ENCODE results near the gene HSPB2. TPM values are rescaled to one million over a fixed set of nuclear protein-coding genes. Genes with fewer than 3 reads are reported as not detected.

Gene HSPB2
- total RNA-seq, 1 experiment from 2014 or later, result 0.33 TPM

GRCh38 chr11:111918390-111919256 is 6.1 kb downstream of the HSPB2 start, which contains the start of gene C11orf52 (continued):
- TF ChIP-seq ZNF281 (CRISPR knock-in tag; IDR thresholded peaks at IDR 0.05) (no peak), GTF2I (CRISPR knock-in tag; conservative IDR thresholded peaks at IDR 0.05) (0 out of 2 replicates have a peak, but pooled peaks have one; percentile 19), FOXP1 (CRISPR knock-in tag; IDR thresholded peaks at IDR 0.05; ENCODE audit: borderline replicate concordance) (0 out of 2 replicates have a peak, but pooled peaks have one; percentile 51), JUN (CRISPR knock-in tag; IDR thresholded peaks at IDR 0.05) (no peak)

GRCh38 chr11:111920908-111921307 is 8.4 kb downstream of the HSPB2 start:
- no peak for ATAC-seq
- H3K36me3 Mint-ChIP-seq, result no peaks in the 10 kb centered on the region; the same call in 1 of the 2 replicates
- no peak overlapping the region for H3K27ac Mint-ChIP-seq
- H3K27me3 Mint-ChIP-seq (ENCODE audit: low read depth), result no peaks in the 10 kb centered on the region; the same call in 1 of the 2 replicates
- TF ChIP-seq AR (CRISPR knock-in tag; IDR thresholded peaks at IDR 0.05) (no peak), HMGXB4 (CRISPR knock-in tag; IDR thresholded peaks at IDR 0.05) (no peak), RELA (CRISPR knock-in tag; IDR thresholded peaks at IDR 0.05; ENCODE audit: borderline replicate concordance) (no peak), SMAD3 (CRISPR knock-in tag; IDR thresholded peaks at IDR 0.05; ENCODE audit: borderline replicate concordance) (no peak), FOXP1 (CRISPR knock-in tag; IDR thresholded peaks at IDR 0.05; ENCODE audit: borderline replicate concordance) (no peak)
- H3K9me3 Mint-ChIP-seq, result no peaks in the 10 kb centered on the region
- CTCF ChIA-PET, result no interaction called here
- peaks cover 45% of the 10 kb centered on the region for H3K4me1 Mint-ChIP-seq
- no peak overlapping the region for H3K4me3 Mint-ChIP-seq
- DNase-seq (ENCODE audit: low spot score), result no peak
- POLR2A ChIA-PET, result no interaction called here

GRCh38 chr11:111921541-111922230 is 9.2 kb downstream of the HSPB2 start:
- H3K27me3 Mint-ChIP-seq (ENCODE audit: low read depth), result no peaks in the 10 kb centered on the region
- H3K4me1 Mint-ChIP-seq, result peaks cover 47% of the 10 kb centered on the region
- CTCF ChIA-PET, result no interaction called here
- no peaks in the 10 kb centered on the region for H3K9me3 Mint-ChIP-seq
- H3K4me3 Mint-ChIP-seq, result no peak overlapping the region
- POLR2A ChIA-PET, result no interaction called here
- H3K36me3 Mint-ChIP-seq, result no peaks in the 10 kb centered on the region; the same call in 1 of the 2 replicates
- DNase-seq (ENCODE audit: low spot score) (no peak), ATAC-seq (no peak)
- H3K27ac Mint-ChIP-seq, result no peak overlapping the region
- TF ChIP-seq NFE2L1 (CRISPR knock-in tag; IDR thresholded peaks at IDR 0.05), result no peak
- TF ChIP-seq FOXP1 (CRISPR knock-in tag; IDR thresholded peaks at IDR 0.05; ENCODE audit: borderline replicate concordance), result no peak
- no peak for TF ChIP-seq ZNF219 (CRISPR knock-in tag; IDR thresholded peaks at IDR 0.05; ENCODE audit: borderline replicate concordance)
- TF ChIP-seq SMAD3 (CRISPR knock-in tag; IDR thresholded peaks at IDR 0.05; ENCODE audit: borderline replicate concordance), result no peak
- TF ChIP-seq FOXP4 (CRISPR knock-in tag; IDR thresholded peaks at IDR 0.05), result no peak
- no peak for TF ChIP-seq HMGXB4 (CRISPR knock-in tag; IDR thresholded peaks at IDR 0.05)
- TF ChIP-seq RORB (CRISPR knock-in tag; IDR thresholded peaks at IDR 0.05), result no peak
- TF ChIP-seq CDX4 (CRISPR knock-in tag; IDR thresholded peaks at IDR 0.05; ENCODE audit: borderline replicate concordance), result no peak
- TF ChIP-seq ATF2 (CRISPR knock-in tag; IDR thresholded peaks at IDR 0.05; ENCODE audit: borderline replicate concordance, low read depth), result no peak
- TF ChIP-seq RELA (CRISPR knock-in tag; IDR thresholded peaks at IDR 0.05; ENCODE audit: borderline replicate concordance), result no peak
- TF ChIP-seq NR2C2 (CRISPR knock-in tag; IDR thresholded peaks at IDR 0.05), result no peak

Measured in WTC11 (cell line).